T47D (cell line): ENCODE measurements around the gene MED23.

ENCODE experiments used
- DNase-seq, 2 experiments: peaks; one replicate each; pipeline versions ENCODE4 v3.0.0 to v3.0.0-alpha.2; 2011 to 2012; ENCODE audit warnings: low read depth in 1 of 2, low spot score in 1 of 2
- JUND ChIP-seq: IDR thresholded peaks from 2 replicates; pipeline ENCODE4 v1.6.1; 2012; ENCODE audit warnings: low read depth
- in situ Hi-C: cut with HindIII; loops from 2 replicates; pipeline ENCODE4 v1.10.0; 2016; ENCODE audit warnings: low sequenced_read_pairs, low pct_unique_long_range_greater_than_20kb

Gene MED23

DNA sequence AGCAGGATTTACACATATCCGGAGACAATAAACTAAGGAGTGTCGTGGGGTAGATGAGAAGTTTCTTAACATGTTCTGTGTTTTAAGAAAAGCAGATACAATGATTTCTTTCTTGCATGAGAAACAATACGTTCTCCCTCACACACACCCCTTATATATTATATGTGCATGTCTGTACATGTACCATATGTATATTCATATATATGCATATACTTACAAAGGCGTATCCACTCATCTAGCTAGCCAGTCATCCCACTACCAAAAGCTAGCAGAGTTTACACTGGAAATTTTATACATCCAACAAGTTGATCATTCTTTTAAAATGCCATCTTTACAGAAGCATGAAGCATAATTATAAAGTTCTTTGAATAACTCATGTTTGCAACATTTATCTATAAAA is 40.1 kb downstream of the MED23 start:
- in situ Hi-C loops: no loop called here
- no peak for DNase-seq
- no peak for TF ChIP-seq JUND

DNA sequence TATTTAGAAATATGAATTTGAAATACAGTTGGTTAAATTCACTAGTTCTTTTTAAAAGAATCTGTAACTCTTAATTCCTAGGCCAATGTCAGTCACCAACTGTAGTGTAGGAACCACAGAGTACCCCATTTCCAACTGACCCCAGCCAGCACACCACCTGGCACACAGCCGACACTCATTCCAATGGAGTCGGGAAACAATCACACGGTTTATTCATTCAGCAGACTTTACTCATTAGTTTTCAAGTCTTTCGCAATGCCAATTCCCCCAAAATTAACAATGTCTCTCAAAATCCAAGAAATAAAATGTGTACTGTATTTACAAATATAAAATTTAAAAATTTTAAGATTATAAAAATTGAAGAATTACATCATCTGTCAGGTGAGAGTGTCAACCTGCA is 41.5 kb downstream of the MED23 start:
- no peak for TF ChIP-seq JUND
- in situ Hi-C loops: no loop called here
- no peak for DNase-seq

DNA sequence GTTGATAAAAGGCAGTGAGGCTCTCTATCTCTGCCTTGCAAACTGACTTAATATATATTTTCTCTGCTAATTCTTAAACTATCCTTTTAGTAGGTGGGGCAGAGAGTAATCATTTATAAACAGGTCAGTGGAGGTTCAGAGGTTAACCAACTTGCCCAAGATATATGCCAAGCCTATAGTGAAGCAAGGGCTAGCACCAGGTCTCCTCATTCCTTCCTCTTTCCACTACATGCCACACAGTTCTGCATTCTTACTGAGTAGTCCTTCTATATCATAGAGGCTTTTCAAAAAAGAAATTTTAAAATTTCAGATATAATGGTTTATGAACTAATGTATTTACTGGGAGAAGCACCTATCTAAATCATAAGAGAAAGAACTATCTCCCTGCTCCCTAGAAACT is 46.5 kb downstream of the MED23 start:
- no peak for TF ChIP-seq JUND
- DNase-seq: no peak
- in situ Hi-C loops: no loop called here

DNA sequence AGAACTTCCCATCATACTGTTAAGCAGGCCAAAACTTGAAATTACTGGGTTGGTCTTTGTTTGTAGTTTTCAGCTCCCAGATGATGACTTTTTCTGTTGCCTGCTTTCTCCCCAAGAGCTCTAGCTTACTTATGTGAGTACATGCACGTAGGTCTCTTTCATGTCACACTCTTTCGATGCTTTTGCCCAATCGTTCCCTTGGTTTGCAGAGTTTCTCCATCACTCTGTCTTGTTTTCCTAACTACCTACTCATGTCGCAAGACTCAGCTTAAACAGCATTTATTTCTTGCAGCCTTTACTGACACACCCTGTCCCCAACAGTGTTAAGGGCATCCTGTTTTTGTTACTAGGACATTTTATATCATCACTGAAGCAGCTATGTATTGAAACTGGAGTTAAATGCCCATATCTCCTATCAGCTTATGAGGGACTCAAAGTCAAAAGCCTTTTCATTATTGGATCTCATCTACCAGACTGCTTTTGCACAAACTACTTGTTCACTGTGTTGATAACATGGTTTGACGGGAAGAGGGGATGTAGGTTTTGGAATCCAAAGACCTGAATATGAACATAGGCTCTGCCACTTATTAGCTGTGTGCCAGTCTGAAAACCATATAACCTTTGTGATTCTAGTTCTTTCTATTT is 52.1 kb downstream of the MED23 start:
- DNase-seq: no peak
- no peak for TF ChIP-seq JUND
- in situ Hi-C loops: no loop called here

DNA sequence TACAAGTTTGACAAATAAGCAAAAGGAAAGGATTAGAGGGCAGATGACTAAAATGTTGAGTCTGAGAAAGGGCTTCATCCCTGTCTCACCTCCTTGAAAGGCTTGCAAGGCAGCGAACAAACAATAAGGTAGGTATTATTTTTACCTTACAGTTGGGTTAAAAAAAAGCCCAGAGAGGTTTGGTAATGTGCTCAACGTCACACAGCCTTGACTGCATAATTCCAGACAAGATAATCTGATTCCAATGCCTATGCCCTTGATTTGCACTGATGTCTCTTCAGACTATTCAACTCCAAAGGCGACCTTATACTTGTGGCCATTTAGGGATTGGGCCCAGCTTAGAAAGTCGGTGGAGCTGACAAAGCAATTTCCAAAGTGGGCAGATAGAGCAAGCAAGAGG is 53.4 kb downstream of the MED23 start:
- no peak for TF ChIP-seq JUND
- DNase-seq: no peak
- in situ Hi-C loops: no loop called here

DNA sequence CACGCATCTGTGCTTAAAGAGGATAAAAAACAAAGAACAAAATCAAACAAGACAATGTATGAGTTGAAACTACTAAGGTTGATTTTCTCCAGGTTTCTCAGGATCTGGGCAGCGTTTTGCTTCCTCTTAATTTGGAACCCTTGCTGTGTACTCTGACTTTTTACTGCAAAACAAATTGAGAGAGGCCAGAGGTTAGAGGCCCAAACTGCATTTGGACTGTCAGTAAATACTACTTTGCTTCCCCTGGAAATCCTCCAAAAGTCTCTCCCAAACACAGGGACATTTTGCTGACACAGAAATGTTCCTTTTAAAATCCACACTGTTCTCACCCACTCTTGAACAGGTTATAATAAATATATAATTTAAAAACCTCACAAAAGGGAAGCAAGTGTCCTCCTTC is 53.9 kb downstream of the MED23 start:
- in situ Hi-C loops: no loop called here
- no peak for DNase-seq
- TF ChIP-seq JUND: no peak

DNA sequence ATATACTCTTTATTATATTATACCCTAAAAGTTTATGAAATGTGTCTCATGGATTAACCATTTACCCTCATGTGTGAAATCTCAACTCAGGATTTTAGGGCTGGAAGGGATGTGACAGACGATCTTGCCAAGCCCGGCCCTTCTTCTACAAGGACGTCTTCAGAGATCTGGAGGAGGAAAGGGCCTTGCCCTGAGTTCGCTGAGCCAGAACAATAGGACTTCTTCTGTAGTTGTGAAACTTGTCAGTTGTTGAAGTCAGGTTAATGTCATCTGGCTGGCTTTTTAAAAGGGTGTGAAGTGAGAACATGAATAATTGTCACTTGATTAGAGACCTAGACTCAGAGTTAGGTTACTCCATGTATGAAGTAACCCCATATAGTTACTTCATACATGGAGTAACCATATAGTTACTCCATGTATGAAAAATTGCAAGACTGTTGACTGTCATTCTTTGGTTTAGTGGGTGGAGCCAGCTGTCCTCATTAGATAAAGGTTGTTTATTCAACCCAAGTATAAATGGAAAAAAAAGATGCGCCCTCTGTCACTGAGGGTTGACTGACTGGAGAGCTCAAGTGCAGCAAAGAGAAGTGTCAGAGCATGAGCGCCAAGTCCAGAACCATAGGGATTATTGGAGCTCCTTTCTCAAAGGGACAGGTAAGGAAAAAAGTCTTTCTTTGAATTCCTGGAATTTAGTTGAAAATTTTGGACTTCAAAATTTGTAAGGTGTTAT is 55.2 kb downstream of the MED23 start, which contains the start of gene ARG1:
TSS of gene ARG1 (plus strand) at position 541 of the 730 bp plus-strand sequence. CDS start at position 598, 57 bp downstream.
- TF ChIP-seq JUND: no peak
- no peak for DNase-seq
- in situ Hi-C loops: no loop called here

DNA sequence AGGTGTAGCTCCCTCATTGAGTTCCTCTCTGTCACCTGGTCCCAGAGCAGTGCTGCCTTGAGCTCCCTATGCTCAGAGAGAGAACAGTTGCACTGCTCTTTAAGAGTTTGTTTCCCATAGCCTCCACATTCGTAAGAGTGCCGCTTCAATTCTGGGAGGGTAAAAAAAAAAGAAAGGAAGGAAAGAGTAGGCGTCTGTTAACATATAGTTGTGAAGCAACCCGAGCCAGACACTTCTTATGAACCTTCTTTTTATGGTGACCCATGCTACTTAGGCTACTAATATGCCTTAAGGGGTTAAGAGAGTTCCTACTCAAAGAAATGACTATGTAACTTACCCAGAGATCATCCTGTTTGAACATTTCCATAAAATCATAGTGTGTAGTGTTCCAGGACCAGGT is 59.3 kb downstream of the MED23 start:
- no peak for TF ChIP-seq JUND
- no peak for DNase-seq
- in situ Hi-C loops: no loop called here

DNA sequence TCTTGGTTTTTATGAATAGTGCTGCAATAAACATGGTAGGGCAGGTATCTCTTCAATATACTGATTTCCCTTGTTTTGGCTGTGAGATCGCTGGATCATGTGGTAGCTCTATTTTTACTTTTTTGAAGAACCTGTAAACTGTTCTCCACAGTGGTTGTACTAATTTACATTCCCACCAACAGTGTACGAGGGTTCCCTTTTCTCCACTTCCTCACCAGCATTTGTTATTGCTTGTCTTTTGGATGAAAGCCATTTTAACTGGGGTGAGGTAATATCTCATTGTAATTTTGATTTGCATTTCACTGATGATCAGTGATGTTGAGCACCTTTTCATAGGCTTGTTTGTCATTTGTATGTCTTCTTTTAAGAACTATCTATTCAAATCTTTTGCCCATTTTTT is 63.0 kb downstream of the MED23 start:
- in situ Hi-C loops: no loop called here
- DNase-seq: no peak
- no peak for TF ChIP-seq JUND

DNA sequence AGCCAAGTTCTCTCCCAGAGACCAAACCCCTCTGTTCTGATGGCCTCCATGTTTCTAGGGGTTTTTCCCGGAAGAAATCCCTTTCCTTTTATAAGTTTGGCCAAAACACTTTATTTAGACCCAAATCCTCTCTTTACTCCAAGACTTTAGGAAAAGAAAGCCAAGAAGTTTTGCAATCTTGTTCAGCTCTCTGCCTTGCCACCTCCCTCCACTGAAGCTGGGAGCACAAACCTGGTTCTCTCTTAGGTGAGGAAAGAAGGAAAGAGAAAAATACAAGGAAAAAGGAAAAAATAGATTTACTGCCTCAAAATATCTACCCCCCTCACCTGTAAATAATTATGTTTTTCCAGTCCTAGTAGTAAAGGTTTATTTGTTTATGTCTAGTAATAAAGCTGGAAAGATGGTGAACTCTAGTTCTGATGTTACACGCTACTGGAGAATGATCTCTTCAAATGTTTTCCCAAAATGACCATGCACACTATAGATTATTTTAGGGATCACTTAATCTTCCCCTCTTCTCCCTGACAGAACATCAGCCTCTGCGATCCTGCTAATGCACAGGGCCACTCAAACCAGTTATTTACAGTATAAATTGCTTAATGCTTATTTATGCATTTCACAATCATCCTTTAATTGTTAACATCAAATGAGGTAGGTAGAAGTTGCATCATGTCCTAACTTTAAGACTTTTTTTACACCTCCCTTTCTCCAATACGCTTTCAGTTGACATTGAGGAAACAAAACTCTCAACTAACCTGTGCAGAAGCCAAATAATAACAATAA is 65.9 kb downstream of the MED23 start:
- in situ Hi-C loops: no loop called here
- no peak for TF ChIP-seq JUND
- no peak for DNase-seq

DNA sequence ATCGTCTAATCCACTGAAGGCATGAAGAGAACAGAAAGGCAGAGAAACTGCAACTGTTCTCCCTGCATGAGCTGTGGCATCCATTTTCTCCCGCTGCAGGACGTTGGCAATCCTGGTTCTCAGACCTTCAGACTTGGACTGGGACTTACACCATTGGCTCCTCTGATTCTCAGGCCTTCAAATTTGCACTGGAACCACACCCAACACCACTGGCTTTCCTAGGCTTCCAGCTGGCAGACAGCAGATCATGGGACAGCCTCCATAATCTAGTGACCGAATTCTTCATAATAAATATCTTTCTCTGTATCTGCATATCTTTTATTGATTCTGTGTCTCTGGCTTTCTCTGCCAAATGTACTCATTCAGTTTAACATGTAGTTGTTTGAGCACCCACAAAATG is 69.1 kb downstream of the MED23 start:
- no peak for TF ChIP-seq JUND
- in situ Hi-C loops: no loop called here
- DNase-seq: no peak

DNA sequence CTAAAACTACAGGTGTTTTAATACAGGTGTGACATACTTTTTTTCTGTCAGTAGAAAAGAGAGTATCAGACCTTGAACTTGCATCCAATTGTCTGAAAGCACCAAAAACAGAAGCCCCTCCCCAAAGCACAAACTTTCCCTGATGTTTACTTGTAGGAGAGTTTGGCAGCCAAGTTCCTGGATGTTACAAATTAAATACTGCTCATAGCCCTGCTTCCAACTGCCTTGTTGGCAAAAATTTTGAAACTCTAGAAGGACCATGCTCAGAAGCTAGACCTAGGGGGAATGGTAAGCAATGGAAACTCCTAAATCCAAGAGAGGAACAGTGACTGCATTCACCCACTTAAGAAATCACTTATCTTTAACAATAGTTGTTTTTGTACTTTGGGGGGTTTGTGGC is 72.0 kb downstream of the MED23 start:
- in situ Hi-C loops: no loop called here
- DNase-seq: no peak
- TF ChIP-seq JUND: no peak

DNA sequence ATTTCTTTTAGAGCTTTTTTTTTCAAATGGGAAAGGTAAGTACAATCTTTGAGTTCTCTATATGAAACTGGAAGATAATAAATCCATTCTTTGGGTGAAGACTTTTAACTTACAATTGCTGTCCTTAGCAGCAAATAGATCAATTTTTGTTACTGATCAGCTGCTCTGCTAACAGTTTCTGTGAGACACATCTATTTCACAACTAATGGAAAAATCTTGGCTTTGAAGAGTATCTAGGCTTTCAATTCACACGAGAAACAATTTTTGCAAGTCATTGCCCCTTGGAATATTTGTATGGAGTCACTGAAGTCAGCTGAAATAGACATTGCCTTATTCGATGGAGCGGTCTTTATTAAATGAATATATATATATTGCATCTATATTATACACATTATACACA is 75.5 kb downstream of the MED23 start:
- in situ Hi-C loops: no loop called here
- TF ChIP-seq JUND: no peak

More for the DNA sequence above, 75.5 kb downstream of the MED23 start:
- no peak for DNase-seq
